GM23338 (cell line): ENCODE data around the gene NEK10.

ENCODE experiments used
- CREB1 ChIP-seq: fragments of 250-450 bp; sonication (Bioruptor Pico); IDR thresholded peaks from 2 replicates; pipeline ENCODE4 v1.5.0; 2020; ENCODE audit warnings: low read depth, mild to moderate bottlenecking, moderate library complexity
- EZH2 ChIP-seq: fragments of 200-600 bp; sonication (generic); IDR thresholded peaks from one replicate; pipeline ENCODE4 v1.8.0; 2017; ENCODE audit warnings: antibody characterized with exemption, mild to moderate bottlenecking, low read depth; ENCODE audit not compliant: unreplicated experiment
- EZH2phosphoT487 ChIP-seq: fragments of 200-600 bp; sonication (generic); IDR thresholded peaks from one replicate; pipeline ENCODE4 v1.8.1; 2018; ENCODE audit warnings: antibody characterized with exemption; ENCODE audit not compliant: unreplicated experiment
- JUNB ChIP-seq: IDR thresholded peaks from one replicate; pipeline ENCODE4 v1.6.1; 2016; ENCODE audit warnings: antibody characterized with exemption; ENCODE audit not compliant: unreplicated experiment
- POLR2AphosphoS5 ChIP-seq: IDR thresholded peaks from 2 replicates; pipeline ENCODE4 v1.6.1; 2016; ENCODE audit warnings: antibody characterized with exemption, low read depth
- REST ChIP-seq: IDR thresholded peaks from one replicate; pipeline ENCODE4 v1.6.1; 2018; ENCODE audit warnings: antibody characterized with exemption; ENCODE audit not compliant: unreplicated experiment
- STAT1 ChIP-seq: IDR thresholded peaks from one replicate; pipeline ENCODE4 v1.6.1; 2016; ENCODE audit warnings: antibody characterized with exemption; ENCODE audit not compliant: unreplicated experiment
- ZNF114 ChIP-seq: fragments of 250-450 bp; sonication (Bioruptor Pico); IDR thresholded peaks from 2 replicates; pipeline ENCODE4 v1.5.0; 2020; ENCODE audit warnings: mild to moderate bottlenecking, moderate library complexity
- TF ChIP-seq, protein P1 (sequence below), 2 experiments: fragments of 200-600 bp in 1 of 2; sonication (generic) in 1 of 2; conservative IDR thresholded peaks; 2 replicates each; pipeline versions ENCODE4 v1.5.1 to v1.6.1; 2016 to 2017; ENCODE audit warnings: antibody characterized with exemption in 2 of 2, low read depth in 2 of 2, mild to moderate bottlenecking in 2 of 2, moderate library complexity in 1 of 2
- TF ChIP-seq, protein P2 (sequence below): IDR thresholded peaks from 2 replicates; pipeline ENCODE4 v1.6.1; 2016; ENCODE audit warnings: antibody characterized with exemption

DNA sequence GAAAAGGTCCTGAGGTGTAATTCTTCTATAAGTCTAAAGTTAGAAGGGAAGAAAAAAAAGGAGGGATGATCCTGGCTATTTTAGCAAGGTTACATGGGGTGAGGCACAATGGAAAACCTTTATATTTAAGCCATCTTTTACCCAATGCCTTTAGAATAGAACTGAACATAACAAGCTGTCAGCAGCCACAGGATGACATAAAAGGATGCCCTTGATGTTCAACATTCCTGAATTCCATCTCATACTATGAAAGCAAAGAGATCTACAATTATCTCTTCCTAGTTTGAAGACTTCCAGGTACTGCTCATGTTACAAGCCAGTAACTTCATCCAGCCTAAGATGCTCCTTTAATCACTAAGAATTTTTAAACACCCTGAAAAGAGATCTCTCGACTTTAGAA lies 26.9 kb downstream of the NEK10 start:
- TF ChIP-seq, protein P1, sequence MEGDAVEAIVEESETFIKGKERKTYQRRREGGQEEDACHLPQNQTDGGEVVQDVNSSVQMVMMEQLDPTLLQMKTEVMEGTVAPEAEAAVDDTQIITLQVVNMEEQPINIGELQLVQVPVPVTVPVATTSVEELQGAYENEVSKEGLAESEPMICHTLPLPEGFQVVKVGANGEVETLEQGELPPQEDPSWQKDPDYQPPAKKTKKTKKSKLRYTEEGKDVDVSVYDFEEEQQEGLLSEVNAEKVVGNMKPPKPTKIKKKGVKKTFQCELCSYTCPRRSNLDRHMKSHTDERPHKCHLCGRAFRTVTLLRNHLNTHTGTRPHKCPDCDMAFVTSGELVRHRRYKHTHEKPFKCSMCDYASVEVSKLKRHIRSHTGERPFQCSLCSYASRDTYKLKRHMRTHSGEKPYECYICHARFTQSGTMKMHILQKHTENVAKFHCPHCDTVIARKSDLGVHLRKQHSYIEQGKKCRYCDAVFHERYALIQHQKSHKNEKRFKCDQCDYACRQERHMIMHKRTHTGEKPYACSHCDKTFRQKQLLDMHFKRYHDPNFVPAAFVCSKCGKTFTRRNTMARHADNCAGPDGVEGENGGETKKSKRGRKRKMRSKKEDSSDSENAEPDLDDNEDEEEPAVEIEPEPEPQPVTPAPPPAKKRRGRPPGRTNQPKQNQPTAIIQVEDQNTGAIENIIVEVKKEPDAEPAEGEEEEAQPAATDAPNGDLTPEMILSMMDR (conservative IDR thresholded peaks at IDR 0.05; ENCODE audit: low read depth in 2 of 2), result no peak
- no peak for TF ChIP-seq CREB1 (CRISPR knock-in tag)
- no peak for TF ChIP-seq JUNB
- no peak for TF ChIP-seq EZH2
- TF ChIP-seq REST, result no peak
- TF ChIP-seq POLR2AphosphoS5, result no peak
- TF ChIP-seq EZH2phosphoT487, result no peak
- TF ChIP-seq STAT1, result no peak
- TF ChIP-seq, protein P2, sequence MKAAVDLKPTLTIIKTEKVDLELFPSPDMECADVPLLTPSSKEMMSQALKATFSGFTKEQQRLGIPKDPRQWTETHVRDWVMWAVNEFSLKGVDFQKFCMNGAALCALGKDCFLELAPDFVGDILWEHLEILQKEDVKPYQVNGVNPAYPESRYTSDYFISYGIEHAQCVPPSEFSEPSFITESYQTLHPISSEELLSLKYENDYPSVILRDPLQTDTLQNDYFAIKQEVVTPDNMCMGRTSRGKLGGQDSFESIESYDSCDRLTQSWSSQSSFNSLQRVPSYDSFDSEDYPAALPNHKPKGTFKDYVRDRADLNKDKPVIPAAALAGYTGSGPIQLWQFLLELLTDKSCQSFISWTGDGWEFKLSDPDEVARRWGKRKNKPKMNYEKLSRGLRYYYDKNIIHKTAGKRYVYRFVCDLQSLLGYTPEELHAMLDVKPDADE, result no peak
- no peak for TF ChIP-seq ZNF114
